Superior temporal gyrus (tissue), 1 donor: Measurements from ENCODE around the gene GSC.
"Not testable (repeated sequence)": the region's sequence is repeated elsewhere in the genome, so short reads cannot be mapped to it uniquely, and the experiment has no call there.

Experiments
- DNase-seq: peaks from one replicate; pipeline ENCODE4 v3.0.0-alpha.2; 2016; ENCODE audit errors: extremely low spot score

GSC gene

DNA sequence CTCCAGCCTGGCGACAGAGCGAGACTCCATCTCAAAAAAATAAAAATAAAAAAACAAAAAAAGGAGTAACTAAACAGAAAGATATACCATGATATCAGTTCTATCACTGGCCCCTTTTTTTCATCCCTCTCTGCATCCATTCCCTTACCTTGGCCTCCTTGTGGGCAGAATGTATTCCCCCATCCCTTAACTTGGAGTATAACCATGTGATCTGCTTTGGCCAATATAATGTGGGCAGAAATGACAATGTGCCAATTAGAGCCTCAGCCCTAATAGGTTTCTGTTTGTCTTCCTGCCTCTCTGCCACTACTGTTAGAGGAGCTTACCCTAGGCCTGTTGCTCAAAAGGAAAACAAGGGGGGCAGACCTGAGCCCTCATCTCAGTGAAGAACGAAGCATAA, 23.8 kb downstream of the GSC start:
- DNase-seq = no peak

DNA sequence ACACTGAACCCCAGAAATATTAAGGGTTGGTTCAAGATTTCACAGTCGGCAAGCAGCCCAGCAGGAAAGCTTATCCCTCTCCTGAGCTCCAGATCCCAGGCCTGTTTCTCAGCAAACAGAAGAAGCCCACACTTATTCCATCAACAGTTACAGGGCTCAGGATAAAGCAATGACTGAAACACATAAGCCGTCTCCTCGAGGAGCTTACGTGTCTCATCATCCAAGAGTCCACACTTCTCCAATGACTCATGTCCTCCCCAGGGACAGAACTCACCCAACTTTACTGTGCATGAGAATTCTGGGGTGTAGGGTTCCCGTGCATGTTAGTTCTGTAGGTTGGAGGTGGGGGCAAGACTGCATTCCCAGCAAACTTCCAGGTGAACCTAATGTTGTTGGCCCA, 31.2 kb downstream of the GSC start:
- DNase-seq = no peak

DNA sequence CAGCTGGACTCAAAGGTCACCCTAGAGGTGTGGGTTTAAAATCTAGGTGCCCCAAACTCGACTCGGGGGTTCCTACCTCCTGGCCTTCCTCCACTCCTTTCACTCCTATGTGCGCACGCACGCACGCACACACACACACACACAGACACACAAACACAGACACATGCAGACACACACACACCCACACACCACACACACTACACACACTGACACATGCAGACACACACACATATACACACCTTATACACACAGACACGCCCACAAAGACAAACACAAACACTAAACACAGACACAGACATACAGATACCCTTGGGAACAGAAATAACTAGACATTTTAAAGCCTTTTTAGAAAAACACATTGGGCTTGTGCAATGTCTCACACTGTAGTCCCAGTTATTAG, 31.8 kb downstream of the GSC start:
- DNase-seq = no peak

DNA sequence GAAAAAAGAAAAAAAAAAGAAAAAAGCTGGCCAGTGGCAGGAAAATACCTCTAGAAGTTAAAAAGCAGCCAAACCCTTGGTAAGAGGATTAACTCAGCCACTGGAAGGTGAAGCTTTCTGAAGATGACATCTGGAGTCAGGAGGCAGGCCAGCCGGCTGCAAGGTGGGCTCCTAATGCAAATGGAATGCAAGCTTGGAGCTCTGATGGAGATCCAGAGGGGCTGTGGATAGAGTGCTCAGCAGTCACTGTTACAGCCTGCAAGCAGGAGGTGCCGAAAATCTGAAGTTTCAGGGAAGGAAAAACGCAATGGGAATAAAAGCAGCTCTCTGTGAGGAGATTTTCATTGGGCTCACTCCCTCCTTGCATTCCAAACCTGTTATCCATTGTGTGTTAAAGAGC, 41.0 kb downstream of the GSC start:
- no peak for DNase-seq

DNA sequence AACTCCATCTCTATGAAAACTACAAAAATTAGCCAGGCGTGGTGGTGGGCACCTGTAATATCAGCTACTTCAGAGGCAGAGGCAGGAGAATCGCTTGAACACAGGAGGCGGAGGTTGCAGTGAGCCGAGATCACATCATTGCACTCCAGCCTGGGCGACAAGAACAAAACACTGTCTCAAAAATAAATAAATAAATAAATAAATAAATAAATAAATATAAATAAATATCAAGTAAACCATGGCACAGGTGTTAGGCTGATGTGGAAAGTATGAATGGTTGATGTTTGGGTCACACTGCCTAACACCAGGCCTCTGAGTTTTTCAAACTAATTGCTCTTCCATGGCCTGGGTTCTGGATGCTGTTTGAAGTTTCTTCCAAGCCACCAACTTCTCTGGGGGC, 41.5 kb downstream of the GSC start:
- DNase-seq = not testable (repeated sequence)

DNA sequence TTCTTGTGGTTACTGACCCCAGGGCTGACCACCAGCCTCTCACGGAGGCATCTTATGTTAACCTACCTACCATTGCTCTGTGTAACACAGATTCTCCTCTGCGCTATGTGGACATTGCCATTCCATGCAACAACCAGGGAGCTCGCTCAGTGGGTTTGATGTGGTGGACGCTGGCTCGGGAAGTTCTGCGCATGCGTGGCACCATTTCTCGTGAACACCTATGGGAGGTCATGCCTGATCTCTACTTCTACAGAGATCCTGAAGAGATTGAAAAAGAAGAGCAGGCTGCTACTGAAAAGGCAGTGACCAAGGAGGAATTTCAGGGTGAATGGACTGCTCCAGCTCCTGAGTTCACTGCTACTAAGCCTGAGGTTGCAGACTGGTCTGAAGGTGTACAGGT, 43.3 kb downstream of the GSC start:
- DNase-seq = not testable (repeated sequence)

DNA sequence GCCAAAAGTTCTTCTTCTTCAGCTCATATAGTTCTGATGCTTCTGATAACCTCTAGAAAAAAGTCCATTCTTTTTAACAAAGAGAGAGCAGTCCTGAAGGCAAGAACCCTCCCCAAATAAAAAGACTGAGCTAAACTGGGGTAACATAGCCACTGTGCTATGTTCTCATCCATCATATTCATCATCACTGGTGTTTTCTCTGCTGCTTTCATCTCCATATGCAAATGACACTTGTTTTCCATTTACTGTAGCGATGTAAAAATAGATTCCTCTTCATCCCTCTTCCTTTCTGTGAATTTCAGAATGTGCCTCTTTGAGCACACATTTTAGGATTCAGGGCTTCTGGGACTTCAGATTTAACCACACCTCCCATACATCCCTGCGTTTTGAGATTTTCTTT, 44.9 kb downstream of the GSC start:
- no peak for DNase-seq

DNA sequence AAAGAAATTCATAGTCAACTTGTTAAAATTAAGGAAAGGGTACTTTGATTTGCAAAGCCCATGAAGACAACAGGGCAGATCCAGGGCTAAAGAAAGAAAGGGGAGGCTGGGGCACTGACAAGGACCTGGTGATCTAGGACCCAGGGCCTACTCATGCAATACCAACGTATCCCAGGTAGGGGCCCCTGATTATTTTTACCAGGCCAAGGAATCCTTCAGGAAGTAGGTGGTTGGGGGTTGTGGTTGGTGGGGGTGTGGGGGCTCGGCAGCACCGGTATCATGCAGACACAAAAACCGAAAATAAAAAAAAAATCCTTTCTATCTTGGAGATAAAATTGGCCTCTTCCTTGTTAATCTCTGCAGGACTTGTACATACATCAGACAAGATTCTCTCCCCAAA, 47.5 kb downstream of the GSC start:
- no peak for DNase-seq
